GM10248 (cell line): Measurements from ENCODE around the gene ASRGL1.
"Not testable (repeated sequence)": the region's sequence is repeated elsewhere in the genome, so short reads cannot be mapped to it uniquely, and the experiment has no call there.

Source experiments
- CTCF ChIA-PET: fragments of 300-600 bp; sonication (Branson Sonifier 250); formaldehyde crosslinking; extraction: SDS; loops from one replicate; lab custom pipeline; 2021; ENCODE audit warnings: antibody characterized with exemption; lab: Yijun Ruan, JAX
- POLR2A ChIA-PET: fragments of 350-650 bp; sonication (Branson Sonifier 250); formaldehyde crosslinking; extraction: SDS; loops from one replicate; lab custom pipeline; 2020; ENCODE audit warnings: antibody characterized with exemption; lab: Yijun Ruan, JAX
- DNase-seq: peaks from one replicate; pipeline ENCODE4 v3.0.0; 2012; ENCODE audit errors: extremely low spot score
- TF ChIP-seq, protein P1 (sequence below): IDR thresholded peaks from 2 replicates; pipeline ENCODE4 v1.5.1; 2012; ENCODE audit warnings: mild to moderate bottlenecking, low read depth; ENCODE audit errors: extremely low read depth, missing control alignments, control extremely low read depth

The ASRGL1 gene

DNA sequence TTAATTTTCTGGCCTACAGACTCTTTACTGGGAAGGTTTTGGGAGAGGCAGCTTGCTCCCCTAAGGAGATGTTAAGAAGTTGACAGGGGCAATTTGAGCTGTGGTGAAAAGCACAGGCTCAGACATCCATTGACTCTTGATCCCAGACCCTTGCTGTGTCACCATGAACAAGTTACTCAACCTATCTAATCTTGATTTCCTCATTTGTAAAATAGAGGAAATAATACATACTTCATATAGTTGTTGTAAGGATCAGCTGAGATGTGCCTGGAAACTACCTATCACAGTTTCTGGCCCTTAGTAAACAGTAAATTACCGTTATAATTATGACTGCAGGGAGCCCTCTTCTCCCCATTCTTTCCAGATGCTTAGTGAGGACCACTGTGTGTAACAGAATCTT is 21.8 kb upstream of the ASRGL1 start:
- DNase-seq, result no peak
- POLR2A ChIA-PET, result no interaction called here
- CTCF ChIA-PET, result interaction anchor here (1.1 to 1.6 kb wide), 5 partner anchors 8 to 234 kb away, joined by 3 to 4 read pairs (median 3); no protein-coding TSS in a partner anchor
- TF ChIP-seq, protein P1, sequence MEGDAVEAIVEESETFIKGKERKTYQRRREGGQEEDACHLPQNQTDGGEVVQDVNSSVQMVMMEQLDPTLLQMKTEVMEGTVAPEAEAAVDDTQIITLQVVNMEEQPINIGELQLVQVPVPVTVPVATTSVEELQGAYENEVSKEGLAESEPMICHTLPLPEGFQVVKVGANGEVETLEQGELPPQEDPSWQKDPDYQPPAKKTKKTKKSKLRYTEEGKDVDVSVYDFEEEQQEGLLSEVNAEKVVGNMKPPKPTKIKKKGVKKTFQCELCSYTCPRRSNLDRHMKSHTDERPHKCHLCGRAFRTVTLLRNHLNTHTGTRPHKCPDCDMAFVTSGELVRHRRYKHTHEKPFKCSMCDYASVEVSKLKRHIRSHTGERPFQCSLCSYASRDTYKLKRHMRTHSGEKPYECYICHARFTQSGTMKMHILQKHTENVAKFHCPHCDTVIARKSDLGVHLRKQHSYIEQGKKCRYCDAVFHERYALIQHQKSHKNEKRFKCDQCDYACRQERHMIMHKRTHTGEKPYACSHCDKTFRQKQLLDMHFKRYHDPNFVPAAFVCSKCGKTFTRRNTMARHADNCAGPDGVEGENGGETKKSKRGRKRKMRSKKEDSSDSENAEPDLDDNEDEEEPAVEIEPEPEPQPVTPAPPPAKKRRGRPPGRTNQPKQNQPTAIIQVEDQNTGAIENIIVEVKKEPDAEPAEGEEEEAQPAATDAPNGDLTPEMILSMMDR, result no peak

DNA sequence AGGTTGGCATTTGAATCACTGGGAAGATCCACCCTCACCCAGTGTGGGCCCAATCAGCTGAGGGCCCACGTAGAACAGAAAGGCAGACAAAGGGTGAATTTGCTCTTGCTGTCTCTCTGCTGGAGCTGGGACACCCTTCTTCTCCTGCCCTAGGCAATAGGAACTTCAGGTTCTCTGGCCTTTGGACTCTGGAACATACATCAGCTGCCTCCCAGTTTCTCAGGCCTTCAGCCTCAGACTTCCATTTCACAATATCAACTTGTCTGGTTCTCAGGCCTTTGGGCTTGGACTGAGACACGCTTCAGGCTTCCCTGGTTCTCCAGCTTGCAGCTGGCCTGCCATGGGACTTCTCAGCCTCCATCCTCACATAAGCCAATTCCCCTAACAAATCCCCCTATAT is 14.7 kb upstream of the ASRGL1 start:
- no peak for DNase-seq
- CTCF ChIA-PET, result interaction anchor here (0.8 to 3.6 kb wide), 10 partner anchors 7 to 452 kb away, joined by 3 to 19 read pairs (median 4); partner anchors contain the start of gene ASRGL1
- POLR2A ChIA-PET, result no interaction called here
- TF ChIP-seq, protein P1, result no peak

DNA sequence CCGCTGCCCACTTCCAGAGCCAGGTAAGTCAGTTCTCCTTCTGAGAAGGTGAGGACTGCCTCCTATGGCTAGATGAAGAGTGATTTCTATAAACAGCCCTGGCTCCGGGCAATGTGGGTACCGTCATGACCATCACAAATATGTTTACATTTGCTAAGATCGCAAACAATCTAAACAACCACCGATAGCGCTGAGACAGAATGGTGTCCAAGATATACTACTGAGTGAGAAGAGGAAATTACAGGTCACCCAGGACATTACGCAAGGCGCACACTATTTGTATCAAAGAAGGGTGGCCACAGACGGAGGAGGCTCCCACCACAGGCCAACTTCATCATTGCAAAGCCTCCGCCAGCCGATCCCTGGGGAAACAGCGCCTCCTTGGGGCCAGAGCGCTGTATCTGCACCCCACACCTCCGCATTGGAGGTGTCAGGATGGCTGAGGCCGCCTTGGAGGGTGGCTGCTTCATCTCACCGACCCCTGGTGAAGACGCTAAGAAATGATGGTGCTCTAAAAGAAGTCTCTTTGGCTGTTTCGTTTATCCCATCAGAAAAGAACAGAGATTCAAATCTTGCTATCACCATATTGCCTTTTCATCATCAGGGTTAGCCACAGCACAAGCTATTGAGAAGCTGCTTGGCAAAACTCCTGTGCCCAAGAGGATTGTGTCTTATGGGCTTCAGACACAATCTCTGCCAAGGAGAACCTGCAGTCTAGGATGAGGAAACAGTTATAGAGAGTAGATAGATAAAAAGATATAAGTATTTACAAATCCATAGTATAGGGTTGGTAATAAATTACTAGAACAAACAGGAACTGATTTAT is 12.3 kb upstream of the ASRGL1 start:
- CTCF ChIA-PET, result interaction anchor here (2.3 kb wide), 1 partner anchor 153 kb away, joined by 8 read pairs; no protein-coding TSS in a partner anchor
- TF ChIP-seq, protein P1, result peak; percentile 68
- POLR2A ChIA-PET, result no interaction called here
- DNase-seq, result peak; percentile 76

GRCh38 chr11:62325781-62326180 is 11.5 kb upstream of the ASRGL1 start:
- CTCF ChIA-PET, POLR2A ChIA-PET, DNase-seq: not testable (repeated sequence)

GRCh38 chr11:62326719-62327118 is 10.5 kb upstream of the ASRGL1 start:
- POLR2A ChIA-PET, CTCF ChIA-PET, DNase-seq: not testable (repeated sequence)

- CTCF ChIA-PET, result interaction anchor here (1.0 kb wide), 1 partner anchor 17 kb away, joined by 3 read pairs; no protein-coding TSS in a partner anchor
Observed at GRCh38 chr11:62327541-62327940, 9.7 kb upstream of the ASRGL1 start.

DNA sequence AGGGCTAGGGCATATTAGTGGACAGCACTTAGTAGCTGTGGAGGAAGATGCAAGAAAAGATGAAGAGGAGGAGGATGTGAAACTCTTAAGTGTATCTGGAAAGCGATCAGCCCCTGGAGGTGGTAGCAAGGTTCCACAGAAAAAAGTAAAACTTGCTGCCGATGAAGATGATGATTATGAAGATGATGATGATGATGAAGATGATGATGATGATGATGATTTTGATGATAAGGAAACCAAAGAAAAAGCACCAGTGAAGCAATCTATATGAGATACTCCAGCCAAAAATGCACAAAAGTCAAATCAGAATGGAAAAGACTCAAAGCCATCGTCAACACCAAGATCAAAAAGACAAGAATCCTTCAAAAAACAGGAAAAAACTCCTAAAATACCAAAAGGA is 6.0 kb upstream of the ASRGL1 start:
- CTCF ChIA-PET, result interaction anchor here (1.1 kb wide), 1 partner anchor 20 kb away, joined by 3 read pairs; no protein-coding TSS in a partner anchor
- DNase-seq, POLR2A ChIA-PET: not testable (repeated sequence)

More at GRCh38 chr11:62327541-62327940, 9.7 kb upstream of the ASRGL1 start:
- POLR2A ChIA-PET, DNase-seq: not testable (repeated sequence)

GRCh38 chr11:62333768-62334167 is 3.5 kb upstream of the ASRGL1 start:
- TF ChIP-seq, protein P1, result no peak
- ChIA-PET CTCF (no interaction called here), POLR2A (no interaction called here)
- no peak for DNase-seq

DNA sequence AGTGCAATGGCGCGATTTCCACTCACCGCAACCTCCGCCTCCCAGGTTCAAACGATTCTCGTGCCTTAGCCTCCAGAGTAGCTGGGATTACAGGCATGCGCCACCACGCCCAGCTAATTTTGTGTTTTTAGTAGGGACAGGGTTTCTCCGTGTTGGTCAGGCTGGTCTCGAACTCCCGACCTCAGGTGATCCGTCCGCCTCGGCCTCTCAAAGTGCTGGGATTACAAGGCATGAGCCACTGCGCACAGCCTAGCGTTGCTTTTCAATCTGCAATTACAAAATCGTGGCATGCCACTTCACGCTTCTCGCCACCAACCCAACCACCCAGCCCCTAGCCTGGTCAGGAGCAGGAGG is 322 bp upstream of the ASRGL1 start:
- POLR2A ChIA-PET, CTCF ChIA-PET, DNase-seq: not testable (repeated sequence)
